RWPE2 (cell line): Measurements from ENCODE around the gene MYO7A.

Source experiments
- ATAC-seq: fragments of 200-7000 bp; cut with Tn5 transposase; 3 replicates; pipeline ENCODE4 v1.9.1; 2021; ENCODE audit warnings: low read depth
- DNase-seq: peaks from one replicate; pipeline ENCODE4 v3.0.0-alpha.2; 2020; ENCODE audit warnings: low spot score
- H3K27ac ChIP-seq: fragments of 450-650 bp; 2 replicates; pipeline ENCODE4 v1.5.1; 2017; ENCODE audit warnings: mild to moderate bottlenecking; ENCODE audit not compliant: poor library complexity, severe bottlenecking
- H3K27me3 ChIP-seq: fragments of 250-450 bp; sonication (Bioruptor Pico); 2 replicates; pipeline ENCODE4 v1.5.1; 2021; ENCODE audit warnings: mild to moderate bottlenecking, moderate library complexity; ENCODE audit not compliant: insufficient read depth, poor library complexity, severe bottlenecking
- H3K36me3 ChIP-seq: fragments of 250-450 bp; sonication (Bioruptor Pico); 2 replicates; pipeline ENCODE4 v1.5.1; 2020; ENCODE audit warnings: low read depth, mild to moderate bottlenecking, moderate library complexity
- H3K4me1 ChIP-seq: fragments of 250-450 bp; sonication (Bioruptor Pico); 2 replicates; pipeline ENCODE4 v1.5.1; 2021; ENCODE audit warnings: mild to moderate bottlenecking, moderate library complexity; ENCODE audit not compliant: insufficient read depth, poor library complexity, severe bottlenecking
- H3K4me3 ChIP-seq: fragments of 250-450 bp; sonication (Bioruptor Pico); 2 replicates; pipeline ENCODE4 v1.5.1; 2021; ENCODE audit warnings: mild to moderate bottlenecking, moderate library complexity; ENCODE audit not compliant: severe bottlenecking
- H3K9me3 ChIP-seq: fragments of 250-450 bp; sonication (Bioruptor Pico); 2 replicates; pipeline ENCODE4 v1.5.1; 2021; ENCODE audit warnings: mild to moderate bottlenecking, moderate library complexity; ENCODE audit not compliant: severe bottlenecking
- TF ChIP-seq, protein P1 (sequence below): fragments of 450-650 bp; IDR thresholded peaks from one replicate; pipeline ENCODE4 v1.5.1; 2017; ENCODE audit warnings: mild to moderate bottlenecking, moderate library complexity; ENCODE audit not compliant: poor library complexity, severe bottlenecking

The MYO7A gene

DNA sequence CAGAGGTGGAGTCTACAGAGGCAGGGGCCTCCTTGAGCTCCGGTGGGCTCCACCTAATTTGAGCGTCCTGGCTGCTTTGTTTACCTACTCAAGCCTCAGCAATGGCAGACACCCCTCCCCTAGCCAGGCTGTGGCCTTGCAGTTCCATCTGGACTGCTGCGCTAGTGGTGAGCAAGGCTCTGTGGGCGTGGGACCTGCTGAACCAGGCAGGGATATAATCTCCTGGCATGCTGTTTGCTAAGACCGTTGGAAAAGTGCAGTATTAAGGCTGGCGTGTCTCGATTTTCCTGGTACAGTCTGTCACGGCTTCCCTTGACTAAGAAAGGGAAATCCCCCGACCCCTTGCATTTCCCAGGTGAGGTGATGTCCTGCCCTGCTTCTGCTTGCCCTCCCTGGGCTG lies 95.8 kb downstream of the MYO7A start:
- H3K9me3 ChIP-seq = no peaks in the 10 kb centered on the region
- no peak overlapping the region for H3K27ac ChIP-seq
- H3K27me3 ChIP-seq = no peaks in the 10 kb centered on the region
- DNase-seq (no peak), ATAC-seq (no peak)
- no peak overlapping the region for H3K4me3 ChIP-seq
- no peaks in the 10 kb centered on the region for H3K36me3 ChIP-seq
- TF ChIP-seq, protein P1, sequence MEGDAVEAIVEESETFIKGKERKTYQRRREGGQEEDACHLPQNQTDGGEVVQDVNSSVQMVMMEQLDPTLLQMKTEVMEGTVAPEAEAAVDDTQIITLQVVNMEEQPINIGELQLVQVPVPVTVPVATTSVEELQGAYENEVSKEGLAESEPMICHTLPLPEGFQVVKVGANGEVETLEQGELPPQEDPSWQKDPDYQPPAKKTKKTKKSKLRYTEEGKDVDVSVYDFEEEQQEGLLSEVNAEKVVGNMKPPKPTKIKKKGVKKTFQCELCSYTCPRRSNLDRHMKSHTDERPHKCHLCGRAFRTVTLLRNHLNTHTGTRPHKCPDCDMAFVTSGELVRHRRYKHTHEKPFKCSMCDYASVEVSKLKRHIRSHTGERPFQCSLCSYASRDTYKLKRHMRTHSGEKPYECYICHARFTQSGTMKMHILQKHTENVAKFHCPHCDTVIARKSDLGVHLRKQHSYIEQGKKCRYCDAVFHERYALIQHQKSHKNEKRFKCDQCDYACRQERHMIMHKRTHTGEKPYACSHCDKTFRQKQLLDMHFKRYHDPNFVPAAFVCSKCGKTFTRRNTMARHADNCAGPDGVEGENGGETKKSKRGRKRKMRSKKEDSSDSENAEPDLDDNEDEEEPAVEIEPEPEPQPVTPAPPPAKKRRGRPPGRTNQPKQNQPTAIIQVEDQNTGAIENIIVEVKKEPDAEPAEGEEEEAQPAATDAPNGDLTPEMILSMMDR = no peak
- no peaks in the 10 kb centered on the region for H3K4me1 ChIP-seq

DNA sequence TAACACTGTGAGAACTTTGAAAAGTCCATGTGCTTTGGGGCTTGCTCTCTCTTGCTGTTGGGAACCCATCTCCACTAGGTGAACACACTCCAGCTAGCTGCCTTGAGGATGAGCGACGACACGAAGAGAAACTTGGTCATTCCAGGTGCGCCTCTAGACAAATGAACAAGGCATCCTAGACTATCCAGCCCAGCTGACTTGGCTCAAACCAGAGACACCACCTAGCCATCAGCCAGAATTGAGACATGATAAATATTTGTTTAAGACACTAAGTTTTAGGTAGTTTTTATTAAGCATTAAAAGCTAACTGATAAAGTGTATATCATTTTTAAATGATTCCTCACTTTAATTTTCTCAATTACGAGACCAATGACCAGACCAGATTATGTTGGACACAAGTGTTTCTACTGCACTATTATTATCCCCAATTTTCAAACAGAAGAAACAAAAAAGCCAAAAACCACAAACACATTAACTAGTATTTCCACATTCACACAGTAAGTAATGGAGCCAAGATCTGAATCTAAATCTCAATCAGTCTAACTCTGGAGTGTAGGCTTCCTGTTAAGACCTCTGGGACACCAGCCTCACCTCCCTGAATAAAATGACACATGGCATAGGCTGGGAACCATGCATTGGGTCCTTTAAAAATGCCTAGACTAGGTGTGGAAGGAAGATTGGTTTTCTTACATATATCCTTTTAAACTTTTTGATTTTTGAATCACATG lies 103.0 kb downstream of the MYO7A start:
- no peaks in the 10 kb centered on the region for H3K9me3 ChIP-seq
- ATAC-seq (no peak), DNase-seq (no peak)
- no peaks in the 10 kb centered on the region for H3K36me3 ChIP-seq
- TF ChIP-seq, protein P1 = no peak
- no peaks in the 10 kb centered on the region for H3K4me1 ChIP-seq
- H3K27me3 ChIP-seq = no peaks in the 10 kb centered on the region
- no peak overlapping the region for H3K27ac ChIP-seq
- H3K4me3 ChIP-seq = no peak overlapping the region

DNA sequence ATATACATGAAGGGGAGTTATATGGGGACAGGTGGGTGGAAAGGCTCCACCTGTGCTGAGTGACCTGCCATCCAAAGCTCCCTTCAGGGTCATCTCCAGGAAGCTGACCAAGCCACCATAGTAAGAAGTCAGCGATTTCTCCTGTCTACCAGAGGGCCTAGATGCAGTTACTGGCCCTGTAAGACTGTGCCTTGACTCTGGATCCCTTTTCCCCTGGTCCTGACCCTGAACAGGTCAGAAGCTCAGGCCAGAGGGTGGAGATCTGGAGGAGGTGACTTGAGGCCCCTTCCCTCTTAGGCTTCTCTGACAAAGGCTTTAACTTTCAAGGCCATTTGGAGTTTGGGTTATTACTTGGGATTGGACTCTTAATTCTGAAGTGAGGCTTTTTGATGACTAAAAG lies 103.8 kb downstream of the MYO7A start:
- Histone ChIP-seq H3K27ac (no peak overlapping the region), H3K4me1 (no peaks in the 10 kb centered on the region), H3K9me3 (no peaks in the 10 kb centered on the region), H3K27me3 (no peaks in the 10 kb centered on the region), H3K36me3 (no peaks in the 10 kb centered on the region), H3K4me3 (no peak overlapping the region)
- DNase-seq = no peak
- no peak for ATAC-seq
- TF ChIP-seq, protein P1 = no peak

DNA sequence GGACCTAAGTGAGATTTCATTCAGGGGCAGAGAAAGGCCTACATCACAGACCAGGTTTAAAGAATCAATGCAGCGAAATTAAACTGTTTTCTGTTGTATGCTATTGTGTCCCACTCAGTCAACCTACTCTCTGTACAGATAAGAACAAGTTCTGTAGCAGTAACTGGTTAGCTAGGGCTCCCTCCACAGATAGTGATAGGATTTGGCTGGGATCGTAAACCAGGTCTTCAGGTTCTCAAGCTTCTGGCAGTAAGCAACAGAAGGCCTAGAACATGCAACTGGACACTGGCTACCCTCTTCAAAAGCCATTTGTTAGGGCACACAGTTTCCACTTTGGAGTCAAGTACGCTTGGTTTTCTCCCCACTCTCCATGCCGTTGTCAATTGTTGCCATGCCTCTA lies 104.2 kb downstream of the MYO7A start:
- Histone ChIP-seq H3K9me3 (no peaks in the 10 kb centered on the region), H3K4me3 (no peak overlapping the region), H3K4me1 (no peaks in the 10 kb centered on the region), H3K27me3 (no peaks in the 10 kb centered on the region), H3K36me3 (no peaks in the 10 kb centered on the region), H3K27ac (no peak overlapping the region)
- TF ChIP-seq, protein P1 = no peak
- DNase-seq = no peak
- no peak for ATAC-seq

DNA sequence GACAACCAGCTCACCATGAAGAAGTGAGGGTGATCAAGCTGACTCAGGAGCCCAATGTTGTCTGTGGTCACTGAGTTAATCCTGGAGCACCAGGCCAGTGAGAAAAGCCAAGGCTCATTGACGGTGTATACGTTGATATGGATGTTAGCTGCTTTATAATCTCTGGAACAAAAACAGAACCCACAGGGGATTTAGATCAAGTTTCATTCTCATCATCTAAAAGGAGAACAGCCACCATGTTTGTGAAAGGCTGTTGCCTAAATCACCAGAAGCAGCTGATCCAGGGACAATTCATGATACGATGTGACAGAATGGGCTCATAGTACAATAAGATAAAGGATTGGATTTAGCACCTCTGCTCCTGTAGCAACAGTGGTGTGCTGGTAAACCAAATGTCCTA lies 105.0 kb downstream of the MYO7A start:
- DNase-seq = no peak
- Histone ChIP-seq H3K27me3 (no peaks in the 10 kb centered on the region), H3K9me3 (no peaks in the 10 kb centered on the region), H3K4me3 (no peak overlapping the region), H3K27ac (no peak overlapping the region), H3K36me3 (no peaks in the 10 kb centered on the region), H3K4me1 (no peaks in the 10 kb centered on the region)
- no peak for ATAC-seq
- TF ChIP-seq, protein P1 = no peak
